Ecto neural progenitor cell (in vitro differentiated cells): ENCODE data around the gene TSHZ3.
A peak's percentile ranks its signal among the peaks of the same experiment; 100 is the strongest.

Experiments
- DNase-seq: peaks from one replicate; pipeline ENCODE4 v3.0.0-alpha.2; 2018; ENCODE audit warnings: low spot score

Gene TSHZ3

DNA sequence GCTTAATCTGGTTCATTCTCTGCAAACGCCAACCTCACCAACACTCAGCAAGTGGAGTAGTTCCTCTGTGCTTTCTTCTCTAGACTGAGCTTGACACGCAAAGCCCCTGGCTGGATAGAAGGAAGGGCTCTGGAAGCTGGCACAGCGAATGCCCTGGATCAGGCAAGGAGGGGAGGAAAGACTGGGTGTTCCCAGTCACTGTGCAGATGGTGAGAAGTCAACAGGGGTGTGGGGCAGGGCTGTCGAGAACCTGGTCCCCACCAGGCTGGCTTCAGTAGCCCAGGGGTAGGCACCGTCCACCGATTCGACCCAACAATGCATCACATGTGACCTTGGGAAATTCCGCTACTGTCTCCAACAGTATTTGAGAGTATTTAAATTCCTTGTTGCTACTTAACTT is 65.5 kb downstream of the TSHZ3 start:
- DNase-seq: no peak

DNA sequence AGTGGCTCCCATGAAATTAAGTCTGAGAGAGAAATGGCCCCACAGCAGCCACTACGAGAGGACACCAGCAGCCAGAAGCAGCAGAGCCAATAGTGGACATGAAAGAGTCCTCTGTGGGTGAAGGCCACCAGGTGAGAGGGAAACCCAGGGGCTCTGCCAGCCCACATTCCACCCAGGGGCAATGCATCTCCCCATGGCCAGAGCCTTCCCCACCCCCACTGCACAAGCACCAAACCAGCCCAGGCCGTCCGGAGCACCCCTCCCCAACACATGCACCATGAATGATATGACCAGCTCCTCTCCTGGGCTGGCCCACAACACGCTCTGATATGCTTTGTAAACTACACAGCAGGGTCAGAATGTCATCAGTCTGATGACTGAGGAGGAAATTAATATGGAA is 66.9 kb downstream of the TSHZ3 start:
- DNase-seq: no peak

DNA sequence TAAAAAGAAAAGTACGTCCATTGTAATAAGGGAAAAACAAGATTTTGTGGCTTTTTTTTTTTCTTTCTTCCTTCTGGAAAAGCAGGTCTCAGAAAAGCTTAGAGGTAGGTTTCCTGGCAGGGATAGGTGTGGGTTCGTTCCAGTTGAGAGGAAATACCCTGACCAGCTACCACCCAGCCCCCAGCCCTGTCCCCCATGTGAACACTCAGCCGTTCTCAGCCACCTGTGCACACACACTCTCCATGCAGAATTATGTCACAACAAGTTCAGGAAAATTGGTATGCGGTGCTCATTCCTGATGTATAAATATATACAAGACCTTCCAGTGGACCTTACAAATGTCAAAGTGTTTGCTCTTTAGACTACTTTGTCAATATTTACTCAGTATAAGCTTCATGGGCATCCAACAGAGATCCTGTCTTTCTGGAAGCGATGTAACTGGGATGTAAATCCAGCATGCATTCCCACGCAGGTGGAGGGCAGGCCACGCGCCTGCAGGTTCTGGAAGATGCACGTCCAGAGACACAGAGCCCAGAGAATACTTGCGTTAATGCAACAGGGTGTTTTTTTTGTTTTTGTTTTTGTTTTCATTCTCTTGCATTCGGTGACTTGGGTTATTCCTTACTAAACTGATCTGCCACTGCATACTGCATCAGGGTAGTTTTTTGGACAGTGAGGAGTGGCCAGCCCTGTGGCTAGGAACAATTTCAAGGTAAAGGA is 68.8 kb downstream of the TSHZ3 start:
- DNase-seq: no peak

DNA sequence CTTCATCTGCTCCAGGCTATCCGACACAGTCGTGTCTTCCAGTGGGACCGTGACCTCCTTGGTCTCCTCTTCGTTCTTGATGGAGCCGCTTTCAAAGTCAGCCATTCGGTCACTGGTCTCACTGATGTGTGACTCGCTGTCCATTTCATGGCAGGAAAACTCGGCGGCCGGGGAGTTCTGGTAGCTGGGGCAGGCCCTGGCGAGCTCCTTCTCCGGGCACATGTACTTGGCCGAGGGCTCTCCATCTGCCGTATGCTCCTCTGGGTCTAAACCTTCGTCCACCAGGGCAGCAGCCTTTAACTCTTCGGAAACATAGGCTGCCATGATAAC is 69.8 kb downstream of the TSHZ3 start:
- DNase-seq: no peak

DNA sequence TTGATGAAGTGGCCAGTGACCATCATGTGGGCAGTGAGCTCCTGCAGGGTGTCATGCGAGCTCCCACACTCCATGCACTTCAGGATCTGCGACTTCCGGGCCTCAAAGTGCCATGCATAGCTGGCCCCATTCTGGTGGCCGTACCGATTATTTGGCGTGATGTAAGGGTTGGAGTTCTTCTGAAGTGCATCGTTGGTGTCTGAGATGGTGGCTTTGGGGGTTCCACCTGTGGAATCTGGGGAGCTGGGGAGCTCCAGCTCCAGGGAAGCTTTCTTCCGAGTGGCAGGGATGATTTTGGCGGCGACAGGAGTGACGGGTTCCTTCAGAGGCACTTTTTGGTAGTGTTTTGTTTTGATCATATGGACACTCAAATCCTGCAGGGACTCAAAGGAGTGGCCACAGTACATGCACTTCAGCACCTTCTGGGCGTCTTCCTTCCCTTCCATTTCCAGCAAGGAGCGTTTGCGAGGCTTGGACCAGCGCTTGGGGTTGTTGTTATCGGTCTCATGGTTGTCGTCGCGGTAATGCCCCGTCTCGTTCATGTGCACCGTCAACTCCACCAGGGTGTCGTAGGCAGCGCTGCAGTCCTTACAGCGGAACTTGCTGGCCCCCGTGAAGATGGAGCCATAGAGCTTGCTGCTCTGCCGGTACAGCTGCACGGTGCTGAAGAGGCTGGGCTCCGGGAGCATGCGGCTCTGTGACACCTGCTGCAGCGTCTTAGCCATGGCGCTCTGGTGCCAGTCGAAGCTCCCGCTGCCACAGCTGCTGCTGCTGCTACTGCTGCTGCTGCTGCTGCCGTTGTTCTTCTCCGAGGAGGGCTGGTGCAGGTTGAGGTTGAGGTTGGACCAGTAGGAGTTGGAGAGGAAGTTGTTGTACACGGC is 70.4 kb downstream of the TSHZ3 start:
- DNase-seq: no peak

DNA sequence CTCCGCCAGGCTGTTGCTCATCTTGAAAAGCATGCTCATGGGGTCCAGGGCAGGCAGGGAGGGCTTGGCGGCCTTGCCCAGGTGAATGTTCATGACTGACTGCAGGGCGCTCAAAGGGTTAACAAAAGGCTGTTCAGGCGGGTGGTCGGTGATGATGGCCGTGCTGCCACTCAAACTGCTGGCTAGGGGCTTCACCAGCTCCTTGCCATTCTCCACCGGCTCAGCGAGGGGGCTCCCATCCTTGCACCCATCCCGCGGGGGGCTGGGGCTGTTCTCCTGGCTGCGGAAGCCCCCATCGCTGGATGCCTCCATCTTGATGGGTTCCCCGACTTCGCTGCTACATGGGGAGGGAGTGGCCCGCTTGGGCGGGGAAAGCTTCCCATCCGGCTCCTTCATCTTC is 71.7 kb downstream of the TSHZ3 start:
- no peak for DNase-seq

DNA sequence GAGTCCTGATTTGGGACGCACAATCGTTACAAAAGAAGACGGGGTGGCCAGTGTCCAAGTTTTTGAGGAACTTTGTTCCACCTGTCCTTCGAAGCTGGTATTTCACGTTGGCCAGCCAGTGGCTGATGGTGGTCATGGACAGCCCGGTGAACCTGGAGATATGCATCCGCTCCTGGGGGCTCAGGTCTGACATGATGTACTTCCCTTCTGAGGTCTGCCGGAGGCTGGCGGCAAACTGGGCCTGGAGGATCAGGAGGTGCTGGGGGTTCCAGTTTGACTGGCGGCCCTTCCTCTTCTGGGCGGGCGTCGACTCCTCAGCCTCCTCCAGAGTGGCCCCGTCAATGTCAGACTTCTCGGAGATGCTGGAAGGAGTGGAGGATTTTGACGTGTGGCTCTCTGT is 72.4 kb downstream of the TSHZ3 start:
- no peak for DNase-seq

DNA sequence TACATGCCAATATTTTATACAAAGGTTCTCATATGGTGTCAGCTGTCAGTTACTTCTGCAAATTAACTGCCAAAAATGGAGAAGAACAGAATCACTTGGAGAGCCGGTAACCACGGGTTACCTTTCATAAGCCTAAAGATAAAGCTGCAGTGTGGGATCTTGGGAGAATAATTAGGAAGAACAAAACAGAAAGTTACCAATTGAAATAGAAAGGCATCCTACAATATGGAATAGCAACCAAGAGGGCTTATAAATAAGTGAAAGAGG is 74.2 kb downstream of the TSHZ3 start:
- no peak for DNase-seq

DNA sequence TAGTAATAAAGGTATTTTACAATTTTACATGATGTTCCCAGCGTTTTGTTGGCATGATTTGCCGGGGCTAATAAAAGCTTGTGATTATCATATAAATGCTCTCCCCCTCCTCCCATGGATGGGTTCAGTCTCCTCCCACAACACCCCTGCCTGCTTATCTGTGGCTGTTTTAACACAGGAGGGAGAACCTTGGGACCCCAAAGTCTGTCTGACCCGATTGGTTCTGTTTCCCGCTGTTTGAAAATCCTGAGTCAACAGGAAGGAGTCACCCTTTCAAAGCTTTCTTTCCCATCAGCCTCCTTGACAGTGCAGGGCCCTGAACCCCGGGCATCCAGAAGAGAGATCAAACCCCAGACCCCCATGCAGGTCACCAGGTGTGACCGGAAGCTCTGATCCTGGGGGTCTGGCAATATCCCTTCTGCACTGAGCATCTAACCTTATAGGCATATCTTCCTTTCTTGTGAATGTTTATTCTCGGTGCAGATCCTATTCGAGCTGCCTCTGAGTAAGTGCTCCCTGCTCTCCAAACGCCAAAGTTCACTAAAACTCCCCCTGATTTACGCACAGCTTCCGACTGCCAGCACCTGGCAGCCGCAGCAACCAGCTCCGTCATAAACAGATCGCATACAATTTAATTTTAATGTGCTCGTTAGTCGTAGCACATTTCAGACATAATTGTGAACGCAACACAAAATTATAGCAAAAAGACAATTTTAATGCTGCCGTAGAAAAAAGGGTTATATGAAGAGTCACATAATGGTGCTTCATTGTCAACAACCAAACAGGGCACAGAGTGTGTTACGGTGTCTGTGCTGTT is 74.8 kb downstream of the TSHZ3 start:
- DNase-seq: no peak

DNA sequence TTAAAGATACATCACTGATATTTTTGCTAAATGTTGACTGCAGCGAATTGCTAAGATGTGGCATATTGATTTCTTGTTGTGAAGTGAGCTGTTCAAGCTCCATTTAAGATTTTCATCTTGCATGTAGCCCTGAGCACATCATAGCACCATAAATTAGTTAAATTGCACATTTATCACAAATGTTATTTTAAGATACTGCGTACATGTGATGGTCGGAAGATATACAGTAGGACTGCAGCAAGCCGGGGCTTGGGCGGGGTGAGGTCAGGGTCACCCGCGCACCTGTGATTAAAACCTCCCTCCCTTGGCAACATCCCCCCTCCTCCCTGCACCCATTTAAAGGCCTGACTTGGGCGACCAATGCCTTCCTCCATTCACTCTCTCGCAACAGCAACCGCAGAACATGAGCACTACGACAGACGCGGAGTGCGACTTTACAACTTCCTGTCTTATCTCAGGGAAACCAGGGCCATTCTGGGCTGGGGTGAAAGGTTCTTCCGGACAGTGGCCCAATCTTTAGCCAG is 76.6 kb downstream of the TSHZ3 start:
- no peak for DNase-seq

DNA sequence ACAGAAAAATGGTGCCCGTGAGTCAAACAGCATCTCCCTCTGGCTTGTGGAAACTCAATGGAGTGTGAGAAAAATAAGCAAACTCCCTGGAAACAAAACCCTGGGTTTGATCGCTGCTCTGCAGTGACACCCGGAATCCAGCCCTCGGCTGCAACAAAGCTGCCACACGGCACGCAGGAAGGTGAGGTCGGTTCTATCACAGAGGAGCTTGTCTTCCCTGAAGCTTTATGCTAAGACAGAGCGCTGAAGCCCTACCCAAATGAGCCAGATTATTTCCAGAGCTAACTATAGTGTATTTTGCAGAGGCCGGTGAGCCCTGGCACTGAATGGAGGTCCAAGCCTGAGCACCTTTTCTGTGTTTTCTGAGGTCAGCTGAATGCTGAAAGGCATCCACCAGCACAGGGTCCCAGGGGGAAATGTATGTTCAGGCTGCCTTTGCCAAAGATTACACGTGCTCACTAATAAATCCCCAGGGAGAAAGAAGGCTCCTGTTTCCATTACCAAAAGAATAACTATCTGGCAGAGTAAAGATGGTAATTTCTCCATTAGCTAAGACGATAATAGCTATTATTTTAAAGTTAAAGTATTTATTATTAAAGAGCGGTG is 77.8 kb downstream of the TSHZ3 start:
- DNase-seq: no peak

DNA sequence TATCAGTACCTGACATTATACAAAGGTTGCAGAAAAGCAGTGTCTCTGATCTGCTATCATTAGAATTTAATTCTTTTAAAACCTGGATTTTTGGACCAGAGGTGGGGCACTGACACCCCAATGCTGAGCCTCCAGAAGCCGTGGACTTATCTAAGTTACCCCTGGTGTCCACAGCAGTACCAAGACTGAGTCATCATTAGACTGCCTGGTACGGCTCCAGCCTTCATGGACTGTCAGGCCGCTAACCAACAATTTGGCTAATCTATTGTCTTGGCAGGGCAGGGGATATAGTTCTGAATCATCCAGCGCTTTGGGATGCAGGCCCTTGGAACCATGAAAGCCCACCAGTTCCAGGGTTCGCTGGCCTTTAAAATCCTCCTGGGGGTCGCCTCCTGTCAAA is 78.3 kb downstream of the TSHZ3 start:
- no peak for DNase-seq

DNA sequence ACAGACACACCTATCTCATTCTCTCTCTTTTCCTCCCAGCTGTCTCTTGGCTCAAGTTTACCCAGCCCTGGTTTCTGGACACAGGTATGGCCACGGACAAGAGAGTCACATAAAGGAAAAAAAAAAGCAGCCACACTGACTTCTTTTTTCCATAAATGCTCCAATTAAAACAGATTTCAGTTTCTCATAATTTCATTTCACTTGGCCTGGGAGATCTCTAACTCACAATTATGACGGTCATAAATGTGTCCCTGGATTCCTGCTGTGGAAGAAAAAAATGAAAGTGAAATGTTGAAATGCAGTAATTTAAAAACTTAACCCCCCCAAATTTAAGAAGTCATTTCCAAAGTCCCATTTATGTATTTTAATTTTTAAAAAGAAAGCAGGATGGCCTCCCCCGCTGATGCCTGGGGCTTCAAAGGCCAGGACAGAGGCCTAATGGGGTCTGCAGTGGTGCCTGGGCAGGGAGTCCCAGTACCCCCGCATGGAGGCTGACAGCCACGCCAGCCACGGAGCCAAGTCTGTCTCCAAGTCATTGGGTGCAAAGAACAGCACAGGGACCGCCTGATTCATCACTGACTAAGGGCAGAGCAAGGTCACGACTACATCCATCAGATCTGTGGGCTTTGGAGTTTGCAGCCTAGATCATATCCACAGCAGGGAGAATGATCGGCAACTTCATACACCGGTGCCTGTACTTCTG is 79.7 kb downstream of the TSHZ3 start:
- DNase-seq: no peak

DNA sequence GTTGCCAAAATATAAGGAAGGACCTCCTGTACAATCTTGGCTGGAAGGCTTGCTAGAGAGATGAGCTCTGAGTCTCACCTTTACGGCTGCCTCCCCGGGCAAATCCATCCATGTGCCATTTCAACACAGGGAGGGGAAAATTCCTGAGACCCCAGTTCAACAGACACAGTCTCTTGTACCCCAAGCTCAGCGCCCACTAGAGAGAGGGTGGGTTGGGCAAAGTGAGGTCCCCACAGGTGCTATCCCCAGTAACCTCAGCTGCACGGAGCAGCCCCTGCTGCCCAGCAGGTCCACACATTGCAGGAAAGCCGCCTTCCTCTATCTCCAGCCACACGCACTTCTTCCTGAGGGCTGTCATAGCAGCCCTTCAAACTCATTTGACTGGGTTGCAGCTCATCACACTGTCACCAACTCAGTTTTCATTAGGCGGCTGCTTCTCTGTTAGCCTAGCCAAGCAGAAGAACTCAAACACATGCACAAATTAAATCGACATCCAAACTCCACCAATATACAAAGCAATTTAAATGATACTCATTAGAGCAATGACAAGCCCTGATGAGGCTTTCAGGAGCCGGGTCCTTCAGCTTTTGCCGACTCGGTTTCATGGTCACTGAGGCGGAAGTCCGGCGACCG is 80.4 kb downstream of the TSHZ3 start:
- DNase-seq: no peak

DNA sequence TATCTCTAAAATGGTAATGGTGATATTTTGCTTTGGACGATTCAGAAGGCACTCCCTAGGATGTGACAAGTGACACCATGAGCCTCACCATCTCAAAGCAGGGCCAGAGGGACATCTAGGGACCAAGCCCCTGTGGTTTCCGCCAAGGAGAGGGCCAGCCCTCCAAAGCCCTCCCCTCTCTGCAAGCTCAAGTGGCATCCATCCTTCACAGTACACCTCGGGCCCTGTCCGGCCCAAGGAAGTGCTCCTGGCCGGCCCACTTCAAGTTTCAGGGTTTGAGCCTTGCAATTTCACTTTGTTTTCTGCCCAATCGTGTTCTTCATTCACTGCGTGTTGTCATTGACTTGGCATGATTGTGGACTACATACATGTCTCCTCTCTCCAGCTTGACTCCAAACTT is 82.5 kb downstream of the TSHZ3 start:
- DNase-seq: no peak

DNA sequence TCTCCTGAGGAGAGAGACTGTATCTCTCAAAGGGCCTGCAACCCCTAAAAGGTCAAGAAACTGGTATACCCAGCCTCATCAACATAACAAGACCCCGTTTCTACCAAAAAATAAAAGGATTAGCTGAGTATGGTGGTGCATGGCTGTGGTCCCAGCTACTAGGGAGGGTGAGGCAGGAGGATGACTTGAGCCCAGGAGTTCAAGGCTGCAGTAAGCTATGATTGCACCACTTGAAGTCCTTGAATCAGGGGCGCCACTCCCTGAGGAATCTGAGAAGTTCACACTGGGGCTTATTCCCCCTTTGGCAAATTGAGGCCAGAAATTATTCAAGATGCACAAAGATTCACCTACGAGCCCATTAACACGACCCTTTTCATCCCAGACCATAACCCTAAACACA is 83.0 kb downstream of the TSHZ3 start:
- no peak for DNase-seq

DNA sequence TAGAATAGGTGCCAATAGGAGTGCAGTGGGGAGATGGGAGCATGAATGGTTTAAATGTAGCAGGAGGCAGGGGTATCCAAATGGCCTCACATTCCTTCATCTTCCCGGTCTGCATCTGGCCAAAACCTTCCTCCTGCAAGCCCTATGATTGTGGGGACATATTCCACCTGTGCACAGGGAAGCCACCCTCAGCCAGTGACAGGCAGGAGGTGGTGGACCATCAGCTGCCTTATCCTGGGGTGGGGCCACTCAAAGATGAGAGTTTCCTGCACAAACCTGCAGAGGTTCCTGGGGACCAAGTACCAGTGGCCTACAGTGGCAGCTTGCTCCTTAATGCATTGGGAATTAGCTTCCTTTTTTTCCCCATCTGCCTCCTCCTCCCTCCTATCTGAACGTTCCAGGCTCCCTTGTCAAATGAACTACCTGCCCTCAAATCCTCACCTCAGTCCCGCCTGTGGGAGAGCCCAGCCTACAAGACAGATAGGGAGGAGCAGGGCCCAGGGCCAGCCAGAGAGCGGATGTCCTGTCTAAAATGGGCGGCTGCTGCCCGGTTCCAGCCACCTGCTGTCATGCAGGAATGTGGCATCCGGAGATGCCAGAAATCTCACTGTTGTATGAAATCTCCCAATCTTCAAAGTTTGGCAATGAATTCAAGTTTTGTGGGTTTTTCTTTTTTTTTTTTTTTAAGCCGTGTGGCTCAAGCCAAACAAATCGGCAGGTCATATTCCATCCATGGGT is 85.0 kb downstream of the TSHZ3 start:
- DNase-seq: no peak

DNA sequence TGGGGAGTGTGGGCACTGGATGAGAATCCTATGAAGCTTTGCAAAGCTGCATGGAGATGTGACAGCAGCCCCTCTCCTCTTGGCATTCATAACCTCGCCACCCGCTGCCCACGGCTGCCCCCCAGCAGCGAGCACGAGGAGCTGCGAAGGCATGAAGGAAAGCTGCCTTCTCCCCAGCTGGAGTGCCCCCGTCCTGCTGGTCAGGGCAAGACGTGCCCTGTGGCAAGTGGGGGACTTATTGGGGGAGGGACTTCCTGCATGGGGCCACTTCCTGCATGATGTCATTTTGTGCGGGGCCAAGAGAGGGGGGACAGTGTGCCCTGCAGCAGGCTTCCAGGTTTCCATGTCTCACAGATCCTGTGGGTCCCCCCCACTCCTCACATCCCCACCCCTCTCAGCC is 85.9 kb downstream of the TSHZ3 start:
- no peak for DNase-seq

DNA sequence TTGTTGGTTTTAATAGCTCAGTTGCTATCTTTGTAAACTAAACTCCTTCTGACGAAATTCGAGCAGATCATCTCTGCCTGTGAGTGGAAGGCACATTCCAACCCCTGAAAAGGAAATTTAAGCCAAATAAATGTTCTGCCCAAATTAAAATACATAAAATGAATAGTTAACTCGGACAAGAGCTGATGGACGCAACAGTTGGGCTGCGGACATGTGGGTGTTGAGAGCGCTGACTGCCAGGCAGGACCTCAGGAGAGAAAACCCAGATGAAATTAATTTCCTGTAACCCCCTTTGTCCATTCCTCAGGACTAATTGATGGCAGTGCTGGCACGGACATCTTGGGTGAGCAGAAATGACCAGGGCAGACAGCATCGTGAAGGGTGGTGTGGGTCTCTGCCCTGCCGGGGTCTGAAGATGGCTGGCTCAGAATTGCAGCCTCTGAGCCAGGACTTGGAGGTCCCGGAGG is 86.5 kb downstream of the TSHZ3 start:
- DNase-seq: peak; percentile 29

DNA sequence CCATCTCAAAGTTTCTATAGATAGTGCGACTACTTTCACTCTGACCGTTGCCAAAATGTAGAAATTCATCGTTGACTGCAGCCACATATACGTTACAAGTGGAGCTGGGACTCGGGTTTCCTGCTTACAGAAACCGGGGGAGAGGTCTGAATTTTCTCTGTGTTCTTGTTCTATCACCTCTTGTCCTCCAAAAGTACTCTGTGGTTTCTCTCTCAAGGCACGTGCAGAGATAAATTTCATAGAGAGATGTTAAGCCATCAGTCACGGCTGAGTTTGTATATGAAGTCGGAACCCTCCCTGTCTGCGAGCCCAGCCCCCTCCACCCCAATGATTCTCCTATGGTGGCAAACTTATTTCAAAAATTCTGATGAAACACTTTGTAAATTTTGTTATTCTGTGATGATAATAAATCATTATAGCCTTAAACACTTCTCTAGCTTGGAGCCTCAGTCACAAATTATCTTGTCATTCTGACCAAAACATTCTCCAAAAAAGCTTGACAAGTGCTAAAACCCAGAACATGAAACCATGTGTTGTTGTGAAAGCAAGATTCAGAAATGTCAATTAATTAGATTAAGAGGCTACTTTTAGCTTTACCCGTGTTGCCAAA is 87.5 kb downstream of the TSHZ3 start:
- DNase-seq: no peak
